HG03342 (cell line): ENCODE measurements around the gene PRSS12.

Source experiments
- ATAC-seq: cut with Tn5 transposase; IDR thresholded peaks from one replicate; pipeline ENCODE4 v1.9.1; 2021; ENCODE audit warnings: mild to moderate bottlenecking, moderate library complexity; ENCODE audit not compliant: unreplicated experiment

PRSS12 gene

GRCh38 chr4:118360106-118360505 is 7.3 kb upstream of the PRSS12 start:
- no peak for ATAC-seq

DNA sequence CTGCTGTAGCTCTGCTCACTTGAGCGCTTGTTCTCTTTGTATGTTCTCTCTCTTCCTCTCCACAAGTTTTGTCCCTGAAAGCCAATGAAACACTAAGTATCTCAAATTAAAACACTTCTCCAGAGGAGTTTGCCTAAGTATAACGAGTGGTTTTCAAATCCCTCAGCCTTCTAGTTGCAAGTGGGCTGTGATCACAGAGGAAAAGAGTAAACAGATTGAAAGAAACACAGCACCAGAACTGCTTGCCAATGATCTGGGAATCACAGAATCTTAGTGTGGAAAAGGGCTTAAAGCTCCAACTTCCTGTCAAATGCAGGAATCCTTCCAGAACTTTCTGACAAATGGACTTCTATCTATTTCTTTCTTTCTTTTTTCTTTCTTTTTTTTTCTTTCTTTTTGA is 4.8 kb upstream of the PRSS12 start:
- no peak for ATAC-seq

GRCh38 chr4:118356731-118357130 is 3.9 kb upstream of the PRSS12 start:
- ATAC-seq, result no peak

DNA sequence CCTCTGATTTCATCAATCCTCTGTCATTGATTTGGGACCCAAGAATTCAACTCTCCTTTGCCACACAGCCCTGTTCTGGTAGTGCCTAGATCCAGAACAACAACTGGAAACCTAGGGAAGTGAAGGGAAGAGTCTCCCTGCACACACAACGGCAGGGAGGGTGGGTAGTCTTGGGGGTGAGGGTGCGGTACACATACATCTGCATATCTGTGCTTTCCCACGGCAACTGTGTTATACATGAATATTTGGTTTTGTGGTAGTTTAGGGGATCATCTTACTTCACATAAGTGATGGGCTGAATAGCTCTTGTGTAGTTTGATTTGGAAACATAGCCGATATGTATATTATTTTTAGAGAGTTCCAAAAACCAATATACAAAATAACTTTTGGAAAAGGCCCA is 3.3 kb upstream of the PRSS12 start:
- ATAC-seq, result no peak

DNA sequence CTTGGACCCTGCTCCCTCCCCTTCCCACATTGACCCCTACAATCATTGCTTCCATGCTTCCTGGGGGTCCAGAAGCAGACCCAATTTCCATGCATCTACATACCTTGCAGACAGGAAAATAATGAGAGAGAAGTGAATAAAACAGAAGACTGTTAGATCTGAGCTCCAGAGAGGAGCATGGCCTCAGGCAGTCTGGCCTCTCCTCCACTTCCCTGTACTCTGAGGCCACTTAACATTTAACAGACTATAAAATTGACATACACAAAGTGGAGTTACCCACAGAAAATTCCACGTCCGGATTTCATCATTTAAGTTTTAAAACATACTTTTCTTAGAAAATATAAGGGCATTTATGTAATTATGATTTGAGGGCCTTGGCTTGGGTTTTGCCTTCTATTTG is 2.1 kb upstream of the PRSS12 start:
- ATAC-seq, result no peak

DNA sequence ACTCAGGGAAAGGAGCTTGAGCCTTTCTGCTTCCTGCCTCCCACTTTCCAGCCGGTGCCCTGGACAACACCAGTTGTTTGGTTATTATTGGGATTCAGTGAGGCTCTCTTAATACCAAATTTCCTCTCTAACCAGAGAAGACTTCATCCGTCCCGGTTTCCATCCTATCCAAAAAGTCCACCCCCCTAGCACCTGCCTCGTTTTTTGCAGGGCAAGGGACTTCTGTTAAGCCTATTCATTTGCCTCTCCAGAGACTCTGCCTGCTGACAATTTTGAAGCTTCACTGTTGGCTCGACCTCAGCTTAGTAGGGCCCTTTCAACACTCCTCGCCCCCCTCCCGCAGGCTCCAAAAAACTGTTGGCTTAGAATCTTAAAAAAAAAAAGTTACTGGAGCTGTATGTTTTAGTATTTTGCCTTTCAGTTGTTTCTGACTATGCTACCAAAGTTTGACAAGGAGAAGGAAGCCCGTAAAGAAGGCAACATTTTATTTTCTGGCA is 779 bp upstream of the PRSS12 start:
- ATAC-seq, result no peak

DNA sequence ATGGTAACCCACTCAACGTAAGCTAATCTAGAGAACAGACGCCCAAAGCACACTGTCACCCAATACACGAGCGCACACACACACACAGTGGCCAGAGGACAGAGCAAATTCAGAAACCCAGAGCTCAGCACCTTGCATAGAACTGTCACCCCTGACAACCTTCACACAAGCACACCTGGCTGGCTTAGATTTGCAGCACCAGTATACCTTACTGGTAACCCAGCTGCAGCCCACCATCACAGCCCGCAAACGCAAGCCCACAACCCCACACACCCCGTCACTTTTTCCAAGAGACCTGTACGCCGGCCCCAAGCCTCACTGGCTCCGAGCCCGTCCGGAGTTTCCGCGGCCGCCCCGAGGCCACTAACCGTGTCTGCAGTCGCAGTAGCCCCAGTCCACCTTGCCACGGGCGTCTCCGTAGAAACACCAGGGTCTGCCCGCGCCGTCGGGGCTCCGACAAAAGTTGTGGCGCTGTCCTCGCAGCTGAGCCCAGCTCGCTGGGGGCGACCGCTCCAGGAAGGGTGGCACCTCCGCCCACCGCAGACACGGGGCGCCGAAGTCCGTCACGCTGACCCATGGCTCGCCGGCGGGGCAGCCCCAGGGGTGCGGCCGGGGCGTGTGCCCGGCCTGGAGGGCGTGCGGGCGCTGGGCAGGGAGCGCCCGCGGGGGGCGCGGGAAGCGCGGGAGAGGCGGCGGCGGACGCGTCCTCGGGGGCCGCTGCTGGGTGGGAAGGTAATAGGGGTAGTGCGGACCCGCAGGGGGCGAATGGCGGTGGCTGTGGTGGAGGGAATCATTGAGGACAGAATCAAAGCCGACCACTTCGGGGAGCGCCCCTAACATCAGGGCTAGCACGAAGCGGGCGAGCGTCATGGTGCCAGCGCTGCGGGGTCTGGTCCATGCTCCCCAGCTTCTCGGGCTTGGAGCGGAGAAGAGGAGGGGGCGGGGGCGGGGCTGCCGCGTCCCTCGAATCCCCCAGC is 664 bp downstream of the PRSS12 start:
- peak; percentile 23 for ATAC-seq

DNA sequence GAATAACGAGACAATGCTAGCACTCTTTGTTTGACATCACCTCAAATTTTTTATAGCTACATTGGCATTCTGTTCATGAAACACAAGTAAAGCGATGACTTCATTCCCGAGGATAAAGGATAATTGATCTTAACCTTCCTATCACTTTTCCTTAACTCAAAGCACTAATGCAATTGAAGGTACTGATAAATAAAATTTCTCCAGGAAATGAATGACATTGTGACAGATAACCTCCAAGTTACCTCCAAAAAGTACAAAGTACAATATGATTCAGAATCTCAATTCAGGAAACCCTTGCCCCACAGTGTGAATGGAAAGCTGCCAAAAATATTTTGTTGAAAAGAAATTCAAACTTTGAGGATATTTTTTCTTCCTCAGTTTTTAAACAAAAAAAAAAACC is 1.8 kb downstream of the PRSS12 start:
- no peak for ATAC-seq

DNA sequence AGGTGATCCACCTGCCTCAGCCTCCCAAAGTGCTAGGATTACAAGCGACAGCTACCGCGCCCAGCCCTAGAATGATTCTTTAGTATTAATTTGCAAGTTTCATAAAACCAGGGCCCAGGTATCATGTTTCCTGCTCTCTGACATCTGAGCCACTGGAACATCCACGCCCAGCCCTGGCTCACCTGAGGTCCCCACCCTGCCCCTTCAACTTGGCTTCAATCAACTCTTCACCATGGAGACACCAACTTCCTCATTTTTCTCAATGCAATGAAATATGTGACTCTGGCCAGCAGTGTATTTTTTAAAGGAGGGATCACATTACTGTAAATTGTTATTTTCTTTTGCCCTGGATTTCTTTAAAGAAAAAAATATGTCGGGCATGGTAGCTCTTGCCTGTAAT is 3.9 kb downstream of the PRSS12 start:
- no peak for ATAC-seq

DNA sequence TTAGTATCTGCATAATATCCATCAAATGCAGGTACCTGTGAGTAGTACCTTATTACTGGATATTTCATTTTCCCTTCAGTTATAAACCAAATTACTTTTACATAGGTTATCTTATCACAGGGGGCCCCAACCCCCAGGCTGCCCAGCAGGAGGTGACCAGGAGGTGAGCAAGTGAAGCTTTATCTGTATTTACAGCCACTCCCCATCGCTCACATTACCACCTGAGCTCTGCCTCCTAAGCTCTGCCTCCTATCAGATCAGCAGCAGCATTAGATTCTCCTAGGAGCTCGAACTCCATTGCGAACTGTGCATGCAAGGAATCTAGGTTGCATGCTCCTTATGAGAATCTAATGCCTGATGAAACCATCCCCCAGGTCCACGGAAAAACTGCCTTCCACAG is 6.3 kb downstream of the PRSS12 start:
- ATAC-seq, result no peak

DNA sequence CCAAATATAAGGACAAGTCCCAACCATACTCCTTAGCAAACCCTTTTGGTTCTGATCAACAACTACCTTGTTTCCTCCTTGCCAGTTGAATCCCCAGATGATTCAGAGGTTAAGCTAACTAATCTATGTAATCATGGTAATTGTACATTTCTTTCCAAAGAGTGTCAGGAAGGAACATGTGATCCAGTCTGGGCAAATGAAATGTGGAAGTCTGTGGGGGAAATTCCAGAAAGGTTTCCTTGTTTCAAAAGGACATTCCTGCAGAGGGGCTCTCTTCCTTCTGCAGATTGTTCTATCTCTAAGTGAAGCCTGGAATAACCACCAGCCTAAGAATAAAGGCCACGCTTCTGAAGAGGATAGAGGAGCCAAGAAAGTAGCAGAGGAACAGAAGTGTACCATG is 7.0 kb downstream of the PRSS12 start:
- ATAC-seq, result no peak

GRCh38 chr4:118344801-118345200 is 8.0 kb downstream of the PRSS12 start:
- no peak for ATAC-seq

DNA sequence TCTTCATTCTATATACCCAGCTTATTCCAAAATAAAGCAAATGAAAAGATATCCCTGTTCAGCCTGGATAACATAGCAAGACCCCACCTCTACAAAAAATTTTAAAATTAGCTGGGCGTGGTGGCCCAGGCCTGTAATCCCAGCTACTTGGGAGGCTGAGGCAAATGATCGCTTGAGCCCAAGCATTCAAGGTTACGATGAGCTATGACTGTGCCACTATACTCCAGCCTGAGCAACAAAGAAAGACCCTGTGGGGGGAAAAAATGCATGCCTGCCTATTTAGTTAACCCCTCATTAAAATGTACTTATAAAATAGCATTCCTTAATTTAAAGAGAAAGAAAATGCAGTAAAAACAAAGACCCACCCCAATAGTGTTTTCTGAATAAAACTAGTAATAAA is 9.3 kb downstream of the PRSS12 start:
- ATAC-seq, result no peak

- no peak for ATAC-seq
Measured at GRCh38 chr4:118340109-118340508, 12.7 kb downstream of the PRSS12 start.

GRCh38 chr4:118338981-118339765 is 13.6 kb downstream of the PRSS12 start:
- ATAC-seq, result no peak

GRCh38 chr4:118338518-118338917 is 14.3 kb downstream of the PRSS12 start:
- no peak for ATAC-seq

DNA sequence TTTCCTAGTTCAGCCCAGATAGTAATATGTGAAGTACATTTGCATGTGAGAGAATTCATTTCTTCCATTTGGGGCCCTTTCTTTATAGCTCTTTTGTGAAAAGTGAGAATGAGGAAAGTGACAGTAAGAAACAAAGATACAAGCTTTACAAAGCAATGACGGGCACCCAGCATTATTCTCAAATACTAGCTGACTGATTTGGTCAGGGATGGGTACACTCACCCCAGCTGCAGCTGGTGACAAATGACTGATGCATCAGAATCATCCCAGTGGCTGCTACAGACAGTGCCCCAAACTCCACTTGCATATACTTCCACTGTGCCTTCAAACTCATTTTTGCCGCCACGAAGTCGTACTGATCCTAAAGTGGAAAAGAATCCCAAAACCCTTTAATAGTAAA is 14.8 kb downstream of the PRSS12 start:
- peak; percentile 53 for ATAC-seq

DNA sequence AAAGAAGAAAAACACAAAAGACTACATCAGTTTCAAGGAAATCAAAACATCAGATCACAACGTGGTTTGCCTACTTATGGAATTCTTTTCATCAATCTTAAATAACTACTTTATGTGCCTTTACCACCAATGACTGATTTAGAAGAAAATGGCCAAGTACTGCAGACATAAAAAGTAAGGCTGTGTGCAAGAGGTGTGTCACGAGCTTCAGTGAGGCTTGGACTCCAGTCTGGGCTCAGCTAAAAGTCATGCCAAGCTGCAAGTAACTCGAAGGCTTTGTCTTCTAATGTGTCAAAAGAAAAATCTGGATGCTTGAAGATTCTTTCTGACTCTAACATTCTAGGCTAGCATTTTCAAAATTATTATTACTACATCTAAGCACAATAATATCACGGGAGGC is 17.0 kb downstream of the PRSS12 start:
- no peak for ATAC-seq

GRCh38 chr4:118335324-118335723 is 17.5 kb downstream of the PRSS12 start:
- ATAC-seq, result no peak

GRCh38 chr4:118331352-118331751 is 21.5 kb downstream of the PRSS12 start:
- ATAC-seq, result no peak

- no peak for ATAC-seq
Measured at GRCh38 chr4:118329849-118330248, 23.0 kb downstream of the PRSS12 start.
